Prostate gland (tissue), 2 donors: Measurements from ENCODE around the gene VRK1. TPM values are rescaled to one million over a fixed set of nuclear protein-coding genes. Genes with fewer than 3 reads are reported as not detected.

Experiments
- DNase-seq: peaks from one replicate; pipeline ENCODE4 v3.0.0-alpha.2; 2019; ENCODE audit warnings: low spot score
- H3K27ac ChIP-seq, 2 donors: fragments of 200-600 bp; sonication (generic); 2 replicates each; pipeline ENCODE4 v1.5.1; 2017 to 2019
- H3K27me3 ChIP-seq: fragments of 200-600 bp; sonication (generic); replicated peaks from 2 replicates; pipeline ENCODE4 v1.5.1; 2019; ENCODE audit not compliant: insufficient read depth
- H3K36me3 ChIP-seq, 2 donors: fragments of 200-600 bp; sonication (generic); 1 replicate in 1 of 2; 2 replicates in 1 of 2; pipeline versions ENCODE4 v1.5.1 to v1.8.1; 2017 to 2019
- H3K4me1 ChIP-seq: fragments of 200-600 bp; sonication (generic); replicated peaks from 2 replicates; pipeline ENCODE4 v1.5.1; 2019
- H3K4me3 ChIP-seq, 2 donors: fragments of 200-600 bp; sonication (generic); 2 replicates each; pipeline ENCODE4 v1.5.1; 2017 to 2019
- H3K9me3 ChIP-seq: fragments of 200-600 bp; sonication (generic); 2 replicates; pipeline ENCODE4 v1.5.1; 2017
- POLR2A ChIP-seq: fragments of 450-650 bp; IDR thresholded peaks from one replicate; pipeline ENCODE4 v1.6.1; 2016; ENCODE audit warnings: antibody characterized with exemption, mild to moderate bottlenecking
- POLR2AphosphoS5 ChIP-seq: sonication (generic); formaldehyde crosslinking; IDR thresholded peaks from one replicate; pipeline ENCODE4 v1.6.1; 2017; ENCODE audit warnings: antibody characterized with exemption
- WGBS: methylation state at CpG from one replicate; pipeline ENCODE4 v1.1.5; 2018; 5-methylcytosine and 5-hydroxymethylcytosine counted together
- intact Hi-C: fragments of 100-400 bp; cut with DNase I; formaldehyde crosslinking; loops from one replicate; pipeline ENCODE4 v1.14.2; 2022
- total RNA-seq, 2 donors: library from RNA; depleted of rRNA; stranded (reverse); fragments of >200 nt; gene quantifications; one replicate each; pipeline ENCODE4 v1.1.0, GENCODE V29; 2016
- TF ChIP-seq, protein P1 (sequence below), 4 experiments: fragments of 200-600 bp in 2 of 4; fragments of 450-650 bp in 2 of 4; sonication (generic) in 2 of 4; IDR thresholded peaks; 1 replicate in 3 of 4; 2 replicates in 1 of 4; pipeline ENCODE4 v1.5.1; 2016 to 2019; ENCODE audit warnings: antibody characterized with exemption in 4 of 4, mild to moderate bottlenecking in 2 of 4, moderate library complexity in 2 of 4

The VRK1 gene
- total RNA-seq, 2 donors from 2014 or later, result 11.4 to 20.3 TPM

DNA sequence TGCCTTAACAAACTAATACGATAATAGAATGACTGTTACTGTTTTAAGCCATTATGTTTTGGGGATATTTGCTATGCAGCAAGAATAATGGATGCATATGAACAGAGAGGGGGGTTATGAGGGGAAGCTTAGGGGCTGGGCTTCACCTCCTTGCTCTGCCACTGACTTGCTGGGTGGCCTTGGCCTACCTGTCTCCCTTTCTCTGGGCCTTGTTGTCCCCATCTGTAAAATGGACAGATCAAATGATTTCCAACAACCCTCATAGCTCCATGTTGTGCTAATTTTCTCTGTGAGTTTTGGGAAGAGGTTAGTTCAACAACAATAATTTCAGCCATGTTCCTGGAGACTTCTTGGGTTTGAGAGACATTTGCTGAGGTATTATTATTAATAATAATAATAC, 119.6 kb downstream of the VRK1 start:
- Histone ChIP-seq H3K4me1 (no peaks in the 10 kb centered on the region), H3K27me3 (no peaks in the 10 kb centered on the region), H3K36me3 (no peaks in the 10 kb centered on the region), H3K27ac (no peak overlapping the region), H3K9me3 (no peaks in the 10 kb centered on the region), H3K4me3 (no peak overlapping the region)
- 97% methylated on average over 1 of the region's 1 CpG for WGBS
- TF ChIP-seq POLR2A (no peak), POLR2AphosphoS5 (no peak)
- TF ChIP-seq, protein P1, sequence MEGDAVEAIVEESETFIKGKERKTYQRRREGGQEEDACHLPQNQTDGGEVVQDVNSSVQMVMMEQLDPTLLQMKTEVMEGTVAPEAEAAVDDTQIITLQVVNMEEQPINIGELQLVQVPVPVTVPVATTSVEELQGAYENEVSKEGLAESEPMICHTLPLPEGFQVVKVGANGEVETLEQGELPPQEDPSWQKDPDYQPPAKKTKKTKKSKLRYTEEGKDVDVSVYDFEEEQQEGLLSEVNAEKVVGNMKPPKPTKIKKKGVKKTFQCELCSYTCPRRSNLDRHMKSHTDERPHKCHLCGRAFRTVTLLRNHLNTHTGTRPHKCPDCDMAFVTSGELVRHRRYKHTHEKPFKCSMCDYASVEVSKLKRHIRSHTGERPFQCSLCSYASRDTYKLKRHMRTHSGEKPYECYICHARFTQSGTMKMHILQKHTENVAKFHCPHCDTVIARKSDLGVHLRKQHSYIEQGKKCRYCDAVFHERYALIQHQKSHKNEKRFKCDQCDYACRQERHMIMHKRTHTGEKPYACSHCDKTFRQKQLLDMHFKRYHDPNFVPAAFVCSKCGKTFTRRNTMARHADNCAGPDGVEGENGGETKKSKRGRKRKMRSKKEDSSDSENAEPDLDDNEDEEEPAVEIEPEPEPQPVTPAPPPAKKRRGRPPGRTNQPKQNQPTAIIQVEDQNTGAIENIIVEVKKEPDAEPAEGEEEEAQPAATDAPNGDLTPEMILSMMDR (IDR thresholded peaks at IDR 0.05), result no peak
- intact Hi-C loops, result no loop called here
- no peak for DNase-seq

DNA sequence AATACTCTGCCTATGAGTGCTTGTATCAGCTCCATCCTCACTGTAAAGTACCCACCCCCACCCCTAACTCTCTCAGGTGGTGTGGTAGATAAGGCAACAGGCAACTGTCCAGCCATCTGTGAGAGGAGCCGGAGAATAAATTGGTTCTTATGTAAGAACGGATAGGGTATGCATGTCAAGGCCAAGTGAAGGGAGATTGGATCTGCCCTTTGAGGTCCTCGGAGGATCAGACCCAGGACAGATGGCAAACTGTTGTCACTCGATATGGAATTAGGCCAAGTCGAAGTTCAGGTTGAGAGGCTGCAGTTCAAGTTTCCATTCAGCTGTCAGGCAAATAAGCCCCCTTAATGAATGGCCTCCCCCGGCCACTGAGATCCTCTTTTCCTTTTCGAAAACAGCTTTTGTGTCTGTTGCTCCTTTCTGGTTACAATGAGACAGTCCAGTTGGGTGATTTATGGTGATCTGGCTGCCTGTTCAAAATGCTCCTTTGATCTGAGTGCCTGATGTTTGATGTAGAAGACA, 120.3 kb downstream of the VRK1 start:
- no peak for DNase-seq
- H3K9me3 ChIP-seq, result no peaks in the 10 kb centered on the region
- H3K27me3 ChIP-seq, result no peaks in the 10 kb centered on the region
- H3K4me3 ChIP-seq, result no peak overlapping the region
- H3K4me1 ChIP-seq, result no peaks in the 10 kb centered on the region
- WGBS, result 21% methylated on average over 7 of the region's 7 CpGs
- no peak overlapping the region for H3K27ac ChIP-seq
- TF ChIP-seq, protein P1 (IDR thresholded peaks at IDR 0.05), result no peak
- TF ChIP-seq POLR2AphosphoS5 (no peak), POLR2A (no peak)
- intact Hi-C loops, result no loop called here
- no peaks in the 10 kb centered on the region for H3K36me3 ChIP-seq

DNA sequence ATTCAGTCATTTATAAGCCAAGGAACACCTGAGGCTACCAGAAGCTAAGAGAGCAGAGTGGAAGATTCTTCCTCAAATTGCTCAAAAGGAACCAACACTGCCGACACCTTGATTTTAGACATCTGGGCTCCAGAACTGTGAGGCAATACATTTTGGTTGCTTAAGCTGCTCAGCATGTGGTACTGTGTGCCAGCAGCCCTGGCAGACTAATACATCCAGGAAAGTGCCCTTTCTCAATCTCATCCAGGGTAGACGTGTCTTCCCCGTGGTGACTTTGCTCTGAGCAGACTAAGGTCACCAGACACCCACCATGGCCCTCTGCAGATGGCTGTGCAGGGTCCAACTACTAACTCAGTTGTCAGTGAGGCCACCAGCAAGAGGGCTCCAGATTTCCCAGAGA, 122.8 kb downstream of the VRK1 start:
- no peaks in the 10 kb centered on the region for H3K4me1 ChIP-seq
- H3K27me3 ChIP-seq, result no peaks in the 10 kb centered on the region
- intact Hi-C loops, result no loop called here
- no peak overlapping the region for H3K27ac ChIP-seq
- H3K36me3 ChIP-seq, result no peaks in the 10 kb centered on the region
- no peaks in the 10 kb centered on the region for H3K9me3 ChIP-seq
- TF ChIP-seq POLR2A, result no peak
- TF ChIP-seq POLR2AphosphoS5, result no peak
- TF ChIP-seq, protein P1 (IDR thresholded peaks at IDR 0.05), result no peak
- H3K4me3 ChIP-seq, result no peak overlapping the region
- no peak for DNase-seq
- 77% methylated on average over 3 of the region's 3 CpGs for WGBS

DNA sequence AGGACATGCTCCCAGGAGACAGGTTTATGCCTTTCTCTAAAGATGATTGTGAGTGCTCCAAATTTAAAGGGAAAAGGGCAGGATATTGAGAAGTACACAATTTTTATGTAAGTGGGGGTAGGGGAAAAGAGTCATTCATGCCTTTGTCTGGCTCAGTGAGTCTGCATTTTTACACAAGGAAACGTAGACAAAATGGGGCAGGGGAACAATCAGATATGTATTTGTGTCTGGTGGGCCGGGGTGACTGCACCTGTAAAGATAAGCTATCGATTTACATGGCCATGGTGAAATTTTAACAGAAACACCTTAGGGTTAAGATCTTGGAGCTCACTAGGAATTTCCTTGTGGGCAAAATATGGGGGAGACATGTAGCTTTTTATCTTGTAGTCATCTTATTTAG, 123.6 kb downstream of the VRK1 start:
- 62% methylated on average over 3 of the region's 3 CpGs for WGBS
- Histone ChIP-seq H3K9me3 (no peaks in the 10 kb centered on the region), H3K27me3 (no peaks in the 10 kb centered on the region), H3K36me3 (no peaks in the 10 kb centered on the region), H3K4me3 (no peak overlapping the region), H3K4me1 (no peaks in the 10 kb centered on the region), H3K27ac (no peak overlapping the region)
- TF ChIP-seq POLR2AphosphoS5 (no peak), POLR2A (no peak)
- TF ChIP-seq, protein P1 (IDR thresholded peaks at IDR 0.05), result no peak
- DNase-seq, result no peak
- intact Hi-C loops, result no loop called here

DNA sequence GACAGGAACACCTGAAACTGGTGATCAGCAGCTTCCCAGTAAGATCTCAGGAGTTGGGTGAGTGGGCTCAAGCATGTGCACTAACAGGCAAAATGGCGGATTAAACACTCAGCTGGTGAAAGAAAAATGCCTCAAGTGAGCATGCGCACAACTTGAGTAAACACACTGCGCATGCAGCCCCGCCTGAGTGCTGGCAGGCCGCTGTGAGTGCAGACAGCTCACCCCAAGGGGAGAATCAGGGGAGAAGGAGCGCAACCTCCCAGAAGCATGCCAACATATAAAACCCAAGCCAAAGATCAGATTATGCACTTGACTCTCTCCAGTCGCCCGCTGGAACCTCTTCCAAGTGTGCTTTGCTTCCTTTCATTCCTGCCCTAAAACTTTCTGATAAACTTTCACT, 125.8 kb downstream of the VRK1 start:
- no peak overlapping the region for H3K4me3 ChIP-seq
- TF ChIP-seq, protein P1 (IDR thresholded peaks at IDR 0.05), result no peak
- TF ChIP-seq POLR2A (no peak), POLR2AphosphoS5 (no peak)
- no peaks in the 10 kb centered on the region for H3K27me3 ChIP-seq
- no peaks in the 10 kb centered on the region for H3K9me3 ChIP-seq
- 90% methylated on average over 8 of the region's 8 CpGs for WGBS
- no peak overlapping the region for H3K27ac ChIP-seq
- no peaks in the 10 kb centered on the region for H3K4me1 ChIP-seq
- intact Hi-C loops, result no loop called here
- H3K36me3 ChIP-seq, result no peaks in the 10 kb centered on the region
- DNase-seq, result no peak
